ENCODE measurements around the gene CYP2U1. TPM values are rescaled to one million over a fixed set of nuclear protein-coding genes. Genes with fewer than 3 reads are reported as not detected.

CYP2U1 gene
- total RNA-seq, 1 experiment from 2014 or later, result 1.2 TPM

GRCh38 chr4:107991945-107992630, 60.7 kb downstream of the CYP2U1 start:
- DNase-seq (ENCODE audit: low read depth, low spot score) (no peak), ATAC-seq (no peak)
- H3K27ac ChIP-seq (ENCODE audit: low read length), result no peak overlapping the region
- no peak overlapping the region for H3K4me3 ChIP-seq (ENCODE audit: low read depth in 2 of 2, low read length in 2 of 2)
- in situ Hi-C loops (cut with HindIII; ENCODE audit: low pct_unique_long_range_greater_than_20kb, low sequenced_read_pairs), result no loop called here
- intact Hi-C loops (cut with micrococcal nuclease; ENCODE audit: unreplicated experiment), result no loop called here
- TF ChIP-seq SIN3A (IDR thresholded peaks at IDR 0.05; ENCODE audit: borderline replicate concordance, insufficient read depth, low read depth, low read length) (no peak), REST (IDR thresholded peaks at IDR 0.05; ENCODE audit: insufficient read depth in 1 of 2, low read depth in 2 of 2, low read length in 1 of 2) (no peak), CTCF (IDR thresholded peaks at IDR 0.05) (no peak), TCF7L2 (IDR thresholded peaks at IDR 0.05; ENCODE audit: low read depth, low read length) (no peak), POLR2AphosphoS5 (IDR thresholded peaks at IDR 0.05; ENCODE audit: low read depth, low read length) (no peak)
- no peaks in the 10 kb centered on the region for H3K27me3 ChIP-seq (ENCODE audit: control insufficient read depth, insufficient read depth, low read length)
- BruUV-seq (replicated peaks), result no TSS peak
- ChIA-PET POLR2A (interaction anchor here (0.6 kb wide), 1 partner anchor 56 kb away, joined by 3 read pairs; no protein-coding TSS in a partner anchor), CTCF (no interaction called here)
- H3K36me3 ChIP-seq (ENCODE audit: control insufficient read depth, insufficient read depth, low read length), result no peaks in the 10 kb centered on the region; the same call in none of the 2 replicates
- H3K9me3 ChIP-seq (ENCODE audit: control insufficient read depth, insufficient read depth, low read depth, low read length), result no peaks in the 10 kb centered on the region
- peaks cover 2% of the 10 kb centered on the region for H3K4me1 ChIP-seq (ENCODE audit: control insufficient read depth, insufficient read depth, low read length)

- Histone ChIP-seq H3K9me3 (ENCODE audit: control insufficient read depth, insufficient read depth, low read depth, low read length) (no peaks in the 10 kb centered on the region), H3K4me3 (ENCODE audit: low read depth in 2 of 2, low read length in 2 of 2) (no peak overlapping the region), H3K4me1 (ENCODE audit: control insufficient read depth, insufficient read depth, low read length) (peaks cover 2% of the 10 kb centered on the region), H3K27ac (ENCODE audit: low read length) (no peak overlapping the region), H3K36me3 (ENCODE audit: control insufficient read depth, insufficient read depth, low read length) (no peaks in the 10 kb centered on the region; the same call in none of the 2 replicates), H3K27me3 (ENCODE audit: control insufficient read depth, insufficient read depth, low read length) (no peaks in the 10 kb centered on the region)
- ATAC-seq (no peak), DNase-seq (ENCODE audit: low read depth, low spot score) (no peak)
- ChIA-PET POLR2A (no interaction called here), CTCF (no interaction called here)
- no TSS peak for BruUV-seq (replicated peaks)
- intact Hi-C loops (cut with micrococcal nuclease; ENCODE audit: unreplicated experiment) (no loop called here), in situ Hi-C loops (cut with HindIII; ENCODE audit: low pct_unique_long_range_greater_than_20kb, low sequenced_read_pairs) (no loop called here)
- TF ChIP-seq SIN3A (IDR thresholded peaks at IDR 0.05; ENCODE audit: borderline replicate concordance, insufficient read depth, low read depth, low read length), result no peak
- TF ChIP-seq POLR2AphosphoS5 (IDR thresholded peaks at IDR 0.05; ENCODE audit: low read depth, low read length), result no peak
- TF ChIP-seq TCF7L2 (IDR thresholded peaks at IDR 0.05; ENCODE audit: low read depth, low read length), result no peak
- TF ChIP-seq CTCF (IDR thresholded peaks at IDR 0.05), result no peak
- no peak for TF ChIP-seq REST (IDR thresholded peaks at IDR 0.05; ENCODE audit: insufficient read depth in 1 of 2, low read depth in 2 of 2, low read length in 1 of 2)
Measured at GRCh38 chr4:107993969-107994368, 62.6 kb downstream of the CYP2U1 start.

Data from Panc1 (cell line).